ENCODE measurements around the gene HARBI1.

HARBI1 gene

DNA sequence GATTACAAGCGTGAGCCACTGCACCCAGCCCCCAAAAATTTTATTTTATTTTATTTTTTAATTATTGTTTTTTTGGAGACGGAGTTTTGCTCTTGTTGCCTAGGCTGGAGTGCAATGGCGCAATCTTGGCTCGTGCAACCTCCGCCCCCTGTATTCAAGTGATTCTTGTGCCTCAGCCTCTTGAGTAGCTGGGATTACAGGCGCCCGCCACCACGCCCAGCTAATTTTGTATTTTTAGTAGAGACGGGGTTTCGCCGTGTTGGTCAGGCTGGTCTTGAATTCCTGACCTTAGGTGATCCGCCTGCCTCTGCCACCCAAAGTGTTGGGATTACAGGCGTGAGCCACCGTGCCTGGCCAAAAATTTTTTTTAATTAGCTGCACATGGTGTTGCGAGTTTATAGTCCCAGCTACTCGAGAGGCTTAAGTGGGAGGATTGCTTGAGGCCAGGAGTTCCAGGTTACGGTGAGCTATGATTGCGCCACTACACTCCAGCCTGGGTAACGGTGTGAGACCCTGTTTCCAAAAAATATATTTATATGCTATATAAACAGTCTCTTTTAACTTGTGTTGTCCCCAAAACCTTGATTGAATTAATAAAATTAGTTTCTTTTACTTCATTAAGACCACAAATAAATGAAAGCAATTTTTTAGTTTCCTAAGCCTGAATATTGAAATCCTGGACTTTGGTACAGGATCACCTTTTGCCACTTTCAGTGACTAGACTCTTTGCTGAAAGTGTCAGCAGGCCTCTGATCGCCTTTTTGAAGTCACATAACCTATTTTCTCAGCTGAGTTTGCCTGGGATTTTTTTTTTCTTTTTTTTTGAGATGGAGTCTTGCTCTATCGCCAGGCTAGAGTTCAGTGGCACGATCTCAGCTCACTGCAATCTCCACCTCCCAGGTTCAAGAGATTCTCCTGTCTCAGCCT, 16.5 kb upstream of the HARBI1 start:
- DNase-seq (ENCODE audit: low read depth in 3 of 3): no peak

DNA sequence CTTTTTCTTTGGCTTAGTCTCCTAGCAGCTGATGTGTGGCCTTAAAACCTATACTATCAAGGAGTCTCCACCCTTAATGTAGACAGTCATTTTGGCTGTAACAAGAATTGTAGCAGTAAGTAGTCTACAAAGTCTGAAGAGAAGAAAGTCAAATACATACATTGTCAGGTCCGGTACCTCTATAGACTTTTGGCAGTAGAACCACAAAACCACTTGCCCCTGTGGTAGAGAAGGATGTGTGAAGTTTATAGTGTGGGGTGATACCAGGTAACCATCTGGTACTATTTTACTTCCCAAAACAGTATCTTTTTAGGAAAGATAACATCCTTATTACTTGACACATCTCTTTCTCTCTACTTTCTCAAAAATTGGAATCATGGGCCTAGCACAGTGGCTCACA, 15.5 kb upstream of the HARBI1 start:
- no peak for DNase-seq (ENCODE audit: low read depth in 3 of 3)

GRCh38 chr11:46631676-46632075, 14.6 kb upstream of the HARBI1 start:
- DNase-seq (ENCODE audit: low read depth in 3 of 3): no peak

GRCh38 chr11:46630237-46630636, 13.2 kb upstream of the HARBI1 start:
- DNase-seq (ENCODE audit: low read depth in 3 of 3): no peak

DNA sequence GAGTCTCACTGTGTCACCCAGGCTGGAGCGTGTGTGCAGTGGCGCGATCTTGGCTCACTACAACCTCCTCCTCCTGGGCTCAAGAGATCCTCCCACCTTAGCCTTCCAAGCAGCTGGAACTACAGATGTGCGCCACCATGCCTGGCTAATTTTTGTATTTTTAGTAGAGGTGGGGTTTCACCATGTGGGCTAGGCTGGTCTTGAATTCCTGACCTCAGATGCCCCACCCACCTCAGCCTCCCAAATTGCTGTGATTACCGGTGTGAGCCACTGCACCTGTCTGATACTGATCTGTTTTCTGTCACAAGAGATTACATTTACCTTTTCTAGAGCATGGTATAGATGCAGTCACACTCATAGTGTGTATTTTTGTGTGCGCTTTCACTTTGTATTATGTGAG, 11.9 kb upstream of the HARBI1 start:
- no peak for DNase-seq (ENCODE audit: low read depth in 3 of 3)

DNA sequence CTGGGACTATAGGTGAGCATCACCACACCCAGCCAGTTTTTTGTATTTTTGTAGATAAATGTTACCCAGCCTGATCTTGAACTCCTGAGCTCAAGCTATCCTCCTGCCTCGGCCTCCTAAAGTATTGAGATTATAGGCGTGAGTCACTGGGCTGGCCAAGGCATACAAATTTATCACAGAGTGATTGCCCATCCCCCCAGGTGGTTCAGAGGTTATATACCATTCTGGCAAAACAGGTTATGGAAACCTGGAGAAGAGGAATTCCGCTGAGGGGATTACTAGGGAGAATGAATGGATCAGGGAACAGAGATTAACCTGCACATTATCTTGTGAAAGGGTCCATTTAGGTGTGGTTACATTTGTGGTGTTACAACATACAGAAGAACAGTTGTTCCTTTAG, 8.4 kb upstream of the HARBI1 start:
- no peak for DNase-seq (ENCODE audit: low read depth in 3 of 3)

DNA sequence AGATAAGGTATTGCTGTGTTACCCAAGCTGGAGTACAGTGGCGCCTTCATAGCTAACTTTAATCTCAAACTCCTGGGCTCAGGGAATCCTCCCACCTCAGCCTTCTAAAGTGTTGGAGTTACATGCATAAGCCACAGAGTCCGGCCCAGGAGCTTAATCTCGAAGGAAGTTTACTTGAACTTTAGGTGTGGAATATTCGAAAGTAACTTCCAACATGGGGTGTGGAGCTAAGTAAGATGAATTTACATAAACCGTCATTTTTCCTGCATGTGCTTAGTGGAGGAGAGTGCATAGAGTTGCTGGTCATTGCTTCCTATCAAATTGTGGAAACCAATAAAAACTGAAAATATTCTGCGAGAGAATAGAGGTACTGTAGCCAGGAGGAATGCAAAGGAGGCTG, 1.8 kb upstream of the HARBI1 start:
- DNase-seq (ENCODE audit: low read depth in 3 of 3): no peak

GRCh38 chr11:46617972-46618314, 916 bp upstream of the HARBI1 start:
- DNase-seq (ENCODE audit: low read depth in 3 of 3): no peak

DNA sequence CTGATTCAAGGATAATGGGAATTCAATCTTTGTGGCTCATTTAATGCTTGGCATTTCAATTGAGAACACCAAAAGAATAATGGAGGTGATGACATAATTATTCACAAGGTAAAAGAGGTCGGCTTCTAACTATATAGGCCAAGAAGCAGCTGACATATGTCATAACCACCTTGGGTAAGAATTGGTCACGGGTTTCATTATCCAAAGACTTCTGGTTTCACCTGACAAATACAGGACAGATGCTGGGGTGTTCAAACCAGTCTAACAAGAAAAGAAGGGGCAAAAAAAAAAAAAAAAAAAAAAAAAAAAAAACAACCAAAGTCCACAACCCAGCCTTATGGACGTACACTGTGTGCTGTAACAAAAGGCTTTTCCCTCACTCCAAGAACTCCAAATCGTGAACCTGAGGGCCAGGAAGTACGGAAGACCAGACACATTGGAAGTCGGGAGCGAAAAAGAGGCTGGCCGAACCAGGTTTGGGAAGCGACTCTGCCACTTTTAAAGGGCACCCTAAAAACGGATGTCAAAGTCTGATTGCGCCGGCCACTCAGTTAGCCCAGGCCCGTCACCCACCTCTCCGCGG, 385 bp downstream of the HARBI1 start:
- no peak for DNase-seq (ENCODE audit: low read depth in 3 of 3)

GRCh38 chr11:46615756-46616155, 1.3 kb downstream of the HARBI1 start:
- no peak for DNase-seq (ENCODE audit: low read depth in 3 of 3)

GRCh38 chr11:46612326-46612725, 4.7 kb downstream of the HARBI1 start:
- no peak for DNase-seq (ENCODE audit: low read depth in 3 of 3)

GRCh38 chr11:46611526-46612304, 5.3 kb downstream of the HARBI1 start:
- no peak for DNase-seq (ENCODE audit: low read depth in 3 of 3)

DNA sequence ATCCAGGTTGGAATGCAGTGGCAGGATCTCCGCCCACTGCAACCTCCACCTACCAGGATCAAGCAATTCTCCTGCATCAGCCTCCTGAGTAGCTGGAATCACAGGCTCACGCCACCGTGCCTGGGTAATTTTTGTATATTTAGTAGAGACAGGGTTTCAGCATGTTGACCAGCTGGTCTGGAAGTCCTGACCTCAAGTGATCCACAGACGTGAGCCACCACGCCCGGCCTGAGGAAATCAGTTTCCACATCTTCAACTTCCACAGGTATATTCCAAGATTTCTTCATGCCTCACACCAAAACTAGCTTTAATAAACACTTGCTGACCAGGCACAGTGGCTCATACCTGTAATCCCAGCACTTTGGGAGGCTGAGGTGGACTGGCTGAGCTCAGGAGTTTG, 7.6 kb downstream of the HARBI1 start:
- DNase-seq (ENCODE audit: low read depth in 3 of 3): no peak

DNA sequence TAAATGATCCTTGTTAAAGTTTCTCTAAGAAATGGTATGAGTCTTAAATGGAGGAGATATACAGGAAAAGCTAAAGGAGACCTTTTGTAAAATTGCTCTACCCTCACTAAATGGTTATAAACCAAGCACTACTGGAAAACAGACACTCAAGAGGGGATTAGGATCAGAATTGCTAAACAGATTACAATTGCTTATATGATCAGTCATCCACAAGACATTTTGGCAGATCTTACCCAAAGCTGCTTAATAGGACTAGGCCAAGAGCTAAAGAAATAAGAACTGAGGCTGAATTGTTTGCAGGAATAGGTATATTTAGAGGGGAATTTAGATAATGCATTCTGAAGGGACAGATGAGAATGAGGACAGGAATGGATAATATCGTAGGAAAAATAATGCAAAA, 9.5 kb downstream of the HARBI1 start:
- DNase-seq (ENCODE audit: low read depth in 3 of 3): no peak

- no peak for DNase-seq (ENCODE audit: low read depth in 3 of 3)
These were observed 12.2 kb downstream of the HARBI1 start for GRCh38 chr11:46604796-46605195.

GRCh38 chr11:46603704-46604308, 13.2 kb downstream of the HARBI1 start:
- no peak for DNase-seq (ENCODE audit: low read depth in 3 of 3)

GRCh38 chr11:46601129-46601528, 15.9 kb downstream of the HARBI1 start:
- no peak for DNase-seq (ENCODE audit: low read depth in 3 of 3)

- no peak for DNase-seq (ENCODE audit: low read depth in 3 of 3)
These were observed 16.6 kb downstream of the HARBI1 start for GRCh38 chr11:46600194-46600960.

GRCh38 chr11:46599340-46600193, 17.5 kb downstream of the HARBI1 start:
- no peak for DNase-seq (ENCODE audit: low read depth in 3 of 3)

DNA sequence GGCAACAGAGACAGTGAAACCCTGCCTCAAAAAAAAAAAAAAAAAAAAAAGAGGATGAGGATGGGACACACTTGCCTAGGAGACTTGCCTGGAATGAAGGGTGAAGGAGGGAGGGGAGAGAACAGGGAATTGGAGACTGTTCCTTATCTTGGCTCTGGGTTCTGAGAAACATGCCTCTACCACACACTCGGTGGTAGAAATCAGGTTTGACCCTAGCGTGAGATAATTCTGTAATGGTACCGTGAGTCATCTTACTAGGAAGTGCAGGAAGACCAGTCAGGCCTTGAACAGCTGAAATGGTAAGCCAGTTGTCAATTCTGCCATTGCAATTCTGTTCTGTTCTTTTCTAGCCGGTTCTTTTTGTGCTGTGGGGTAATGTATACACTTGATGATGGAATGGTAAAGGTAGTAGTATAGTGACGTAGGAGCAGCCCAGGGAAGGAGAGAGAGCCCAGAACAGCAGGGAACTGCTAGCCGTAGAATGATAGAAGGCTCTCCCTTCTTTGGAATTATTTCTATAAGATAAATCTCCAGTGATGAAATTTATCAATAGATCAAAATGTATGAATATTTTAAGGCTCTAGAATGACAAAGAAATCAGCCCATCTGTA, 19.3 kb downstream of the HARBI1 start:
- no peak for DNase-seq (ENCODE audit: low read depth in 3 of 3)
